Uterus (tissue), 4 donors: ENCODE results near the gene TNFAIP6. TPM values are rescaled to one million over a fixed set of nuclear protein-coding genes. Genes with fewer than 3 reads are reported as not detected.

ENCODE experiments used
- DNase-seq, 2 donors: peaks; one replicate each; pipeline ENCODE4 v3.0.0-alpha.2; 2019 to 2020
- H3K27ac ChIP-seq, 2 donors: fragments of 200-600 bp; sonication (generic); 1 replicate in 1 of 2; 2 replicates in 1 of 2; pipeline ENCODE4 v1.5.1; 2016 to 2018
- H3K27me3 ChIP-seq, 2 donors: fragments of 200-600 bp; sonication (generic); one replicate each; pipeline ENCODE4 v1.5.1; 2018 to 2019; ENCODE audit warnings: control low read depth in 1 of 2
- H3K36me3 ChIP-seq, 2 donors: fragments of 200-600 bp; sonication (generic); one replicate each; pipeline ENCODE4 v1.5.1; 2019; ENCODE audit warnings: control low read depth in 1 of 2
- H3K4me1 ChIP-seq, 2 donors: fragments of 200-600 bp; sonication (generic); one replicate each; pipeline ENCODE4 v1.5.1; 2018 to 2019; ENCODE audit warnings: control low read depth in 1 of 2
- H3K4me3 ChIP-seq, 2 donors: fragments of 200-600 bp; sonication (generic); 1 replicate in 1 of 2; 2 replicates in 1 of 2; pipeline ENCODE4 v1.5.1; 2018 to 2019; ENCODE audit warnings: mild to moderate bottlenecking in 1 of 2
- H3K9me3 ChIP-seq, 2 donors: fragments of 200-600 bp; sonication (generic); one replicate each; pipeline ENCODE4 v1.5.1; 2019; ENCODE audit warnings: control low read depth in 1 of 2
- POLR2A ChIP-seq, 2 donors: fragments of 450-650 bp; IDR thresholded peaks; one replicate each; pipeline ENCODE4 v1.6.1; 2016; ENCODE audit warnings: antibody characterized with exemption in 2 of 2, mild to moderate bottlenecking in 1 of 2, moderate library complexity in 1 of 2
- intact Hi-C: fragments of 100-400 bp; cut with DNase I; formaldehyde crosslinking; loops from one replicate; pipeline ENCODE4 v1.15.1; 2023; ENCODE audit warnings: low total_unique reads
- microRNA-seq: library from miRNA; unstranded; fragments of <30 nt; microRNA quantifications from one replicate; pipeline ENCODE4, GENCODE V29; 2016; ENCODE audit warnings: borderline microRNAs expressed, borderline replicate concordance
- small RNA-seq: library from RNA; depleted of rRNA; stranded (forward); fragments of <200 nt; gene quantifications from one replicate; pipeline ENCODE3, GENCODE V24; 2016
- total RNA-seq, 4 donors: library from RNA; depleted of rRNA in 3 of 4; stranded (reverse); fragments of >200 nt in 3 of 4; gene quantifications; one replicate each; pipeline versions ENCODE4 v1.1.0 to v1.2.4, GENCODE V29; 2014 to 2023
- TF ChIP-seq, protein P1 (sequence below), 4 experiments: fragments of 200-600 bp in 2 of 4; fragments of 450-650 bp in 2 of 4; sonication (generic) in 2 of 4; IDR thresholded peaks; one replicate each; pipeline ENCODE4 v1.5.1; 2016 to 2019; ENCODE audit warnings: antibody characterized with exemption in 4 of 4, mild to moderate bottlenecking in 2 of 4, moderate library complexity in 1 of 4
- donor health status: DM: yes; HTN: yes; CAD: no.

Gene TNFAIP6
- total RNA-seq, 4 donors from 2014 or later = 0.88 to 3.2 (median 1.6) TPM

DNA sequence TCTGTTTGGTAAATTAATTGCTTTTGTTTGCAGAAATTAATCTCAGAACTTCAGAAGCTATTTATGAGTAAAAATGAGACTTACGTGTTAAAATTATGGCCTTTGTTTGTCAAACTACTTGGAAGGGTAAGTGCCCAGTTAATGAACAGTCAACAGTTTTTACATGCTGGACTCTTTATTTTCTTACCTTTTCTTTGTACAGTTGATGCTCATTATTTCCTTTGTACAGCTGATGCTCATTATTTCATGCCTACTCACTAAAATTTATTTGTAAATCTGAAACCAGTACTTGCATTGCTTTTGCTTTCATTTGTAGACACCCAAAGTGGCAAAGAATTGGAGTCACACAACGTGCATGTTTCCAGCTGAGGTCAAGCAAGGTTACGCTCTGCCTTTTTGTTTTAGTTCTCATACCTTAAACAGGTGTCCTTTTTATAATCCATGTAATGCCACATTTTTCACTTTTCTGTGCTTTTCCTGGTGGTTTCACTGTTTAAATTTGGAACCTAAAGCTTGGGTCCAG is 65.6 kb downstream of the TNFAIP6 start:
- TF ChIP-seq, protein P1, sequence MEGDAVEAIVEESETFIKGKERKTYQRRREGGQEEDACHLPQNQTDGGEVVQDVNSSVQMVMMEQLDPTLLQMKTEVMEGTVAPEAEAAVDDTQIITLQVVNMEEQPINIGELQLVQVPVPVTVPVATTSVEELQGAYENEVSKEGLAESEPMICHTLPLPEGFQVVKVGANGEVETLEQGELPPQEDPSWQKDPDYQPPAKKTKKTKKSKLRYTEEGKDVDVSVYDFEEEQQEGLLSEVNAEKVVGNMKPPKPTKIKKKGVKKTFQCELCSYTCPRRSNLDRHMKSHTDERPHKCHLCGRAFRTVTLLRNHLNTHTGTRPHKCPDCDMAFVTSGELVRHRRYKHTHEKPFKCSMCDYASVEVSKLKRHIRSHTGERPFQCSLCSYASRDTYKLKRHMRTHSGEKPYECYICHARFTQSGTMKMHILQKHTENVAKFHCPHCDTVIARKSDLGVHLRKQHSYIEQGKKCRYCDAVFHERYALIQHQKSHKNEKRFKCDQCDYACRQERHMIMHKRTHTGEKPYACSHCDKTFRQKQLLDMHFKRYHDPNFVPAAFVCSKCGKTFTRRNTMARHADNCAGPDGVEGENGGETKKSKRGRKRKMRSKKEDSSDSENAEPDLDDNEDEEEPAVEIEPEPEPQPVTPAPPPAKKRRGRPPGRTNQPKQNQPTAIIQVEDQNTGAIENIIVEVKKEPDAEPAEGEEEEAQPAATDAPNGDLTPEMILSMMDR (IDR thresholded peaks at IDR 0.05) = no peak
- TF ChIP-seq POLR2A (IDR thresholded peaks at IDR 0.05) = no peak
- no peaks in the 10 kb centered on the region for H3K4me1 ChIP-seq
- no peak overlapping the region for H3K27ac ChIP-seq
- no peak overlapping the region for H3K4me3 ChIP-seq
- no peak for DNase-seq
- no peaks in the 10 kb centered on the region for H3K27me3 ChIP-seq
- no peaks in the 10 kb centered on the region for H3K36me3 ChIP-seq
- intact Hi-C loops = no loop called here
- no peaks in the 10 kb centered on the region for H3K9me3 ChIP-seq

DNA sequence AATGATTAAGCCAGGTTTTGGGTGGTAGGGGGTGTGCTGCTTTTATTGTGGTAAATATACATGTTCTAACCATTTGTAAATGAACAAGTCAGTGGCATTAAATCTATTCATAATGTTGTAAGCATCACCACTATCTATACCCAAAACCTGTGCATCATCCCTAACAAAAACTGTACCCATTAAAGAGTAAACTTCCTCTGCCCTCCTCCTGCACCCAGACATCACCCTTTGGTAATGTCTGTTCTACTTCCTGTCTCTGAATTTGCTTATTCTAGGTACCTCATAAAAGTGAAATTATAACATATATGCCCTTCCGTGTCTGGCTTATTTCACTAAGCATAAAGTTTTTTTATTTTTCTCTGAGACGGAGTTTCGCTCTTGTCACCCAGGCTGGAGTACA is 66.4 kb downstream of the TNFAIP6 start:
- no peak for DNase-seq
- H3K9me3 ChIP-seq = no peaks in the 10 kb centered on the region
- H3K4me3 ChIP-seq = no peak overlapping the region
- no peak overlapping the region for H3K27ac ChIP-seq
- H3K27me3 ChIP-seq = no peaks in the 10 kb centered on the region
- no peaks in the 10 kb centered on the region for H3K4me1 ChIP-seq
- H3K36me3 ChIP-seq = no peaks in the 10 kb centered on the region
- no peak for TF ChIP-seq POLR2A (IDR thresholded peaks at IDR 0.05)
- TF ChIP-seq, protein P1 (IDR thresholded peaks at IDR 0.05) = no peak
- intact Hi-C loops = no loop called here

Small RNAs within 50 kb of the gene (microRNA-seq; reads per million reads assigned to microRNA genes)
- gene MIR4773-1 (not detected), gene MIR4773-2 (not detected)

Small RNAs within 50 kb of the gene (small RNA-seq; reads per million reads assigned to genes)
- gene MIR4773-1 (not detected), gene RN7SL124P (not detected)

Other genes with a start within 250 kb of the TNFAIP6 start
- 10 to 100 TPM in 2 of 4 donors, 1 to 10 TPM in 2; 1.0 to 18.5 (median 8.3) TPM for gene RBM43, start 95.7 kb upstream of the TNFAIP6 start, total RNA-seq
- gene NMI, start 67.9 kb upstream of the TNFAIP6 start, total RNA-seq = 10 to 100 TPM in 3 of 4 donors, 1 to 10 TPM in 1; 4.6 to 22.4 (median 17.0) TPM
- gene RIF1, start 52.3 kb downstream of the TNFAIP6 start, total RNA-seq = 10 to 100 TPM; 19.0 to 99.6 (median 56.3) TPM